GM20000 (cell line): ENCODE data around the gene ARPC1A.
"Not testable (repeated sequence)": the region's sequence is repeated elsewhere in the genome, so short reads cannot be mapped to it uniquely, and the experiment has no call there.

ENCODE experiments used
- DNase-seq: peaks from one replicate; pipeline ENCODE4 v3.0.0; 2012; ENCODE audit warnings: low spot score
- CTCF ChIP-seq: IDR thresholded peaks from 2 replicates; pipeline ENCODE4 v1.5.1; 2012; ENCODE audit warnings: mild to moderate bottlenecking, control low read depth; ENCODE audit errors: extremely low read depth, missing control alignments

Gene ARPC1A

GRCh38 chr7:99352247-99352646 lies 26.5 kb downstream of the ARPC1A start:
- TF ChIP-seq CTCF = no peak
- DNase-seq = no peak

GRCh38 chr7:99355098-99355497 lies 29.4 kb downstream of the ARPC1A start:
- TF ChIP-seq CTCF = no peak
- no peak for DNase-seq

GRCh38 chr7:99357701-99358490 lies 32.2 kb downstream of the ARPC1A start:
- no peak for TF ChIP-seq CTCF
- no peak for DNase-seq

- DNase-seq = not testable (repeated sequence)
Observed at GRCh38 chr7:99358521-99358920, 32.8 kb downstream of the ARPC1A start.

GRCh38 chr7:99359465-99360154 lies 33.9 kb downstream of the ARPC1A start:
- DNase-seq = no peak
- TF ChIP-seq CTCF = no peak

GRCh38 chr7:99362801-99363200 lies 37.1 kb downstream of the ARPC1A start:
- no peak for TF ChIP-seq CTCF
- DNase-seq = no peak

GRCh38 chr7:99363286-99363685 lies 37.6 kb downstream of the ARPC1A start:
- no peak for DNase-seq
- TF ChIP-seq CTCF = no peak
